Measurements from ENCODE around the gene SNRNP200. TPM values are rescaled to one million over a fixed set of nuclear protein-coding genes. Genes with fewer than 3 reads are reported as not detected.
A peak's percentile ranks its signal among the peaks of the same experiment; 100 is the strongest.

Gene SNRNP200
- total RNA-seq, 1 donor from 2014 or later: 97.3 TPM

DNA sequence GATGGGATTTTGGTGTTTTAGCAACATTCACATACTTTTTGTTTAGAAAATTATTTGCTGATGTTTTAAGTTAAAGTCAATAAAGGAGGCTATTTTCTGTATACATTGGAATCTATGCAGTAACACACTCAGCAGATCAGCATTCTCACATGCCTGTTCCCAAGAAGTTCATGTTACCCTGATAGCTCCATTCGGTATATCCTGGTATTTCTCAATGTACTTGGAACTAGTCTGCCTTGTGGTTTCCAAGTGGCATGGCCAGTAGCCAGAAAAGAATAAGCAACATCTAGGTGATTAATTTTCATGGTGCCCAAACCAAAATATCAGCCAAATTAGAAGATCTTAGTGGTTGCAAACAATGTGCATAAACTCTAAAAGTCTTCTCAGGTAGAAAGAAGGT lies 25.1 kb upstream of the SNRNP200 start:
- DNase-seq (ENCODE audit: low read depth): peak; percentile 18
- peaks cover 8% of the 10 kb centered on the region for H3K4me1 ChIP-seq (ENCODE audit: insufficient read depth, low read length)
- TF ChIP-seq CTCF (IDR thresholded peaks at IDR 0.05; ENCODE audit: insufficient read depth, low read depth, low read length) (no peak), EZH2 (IDR thresholded peaks at IDR 0.05; ENCODE audit: insufficient read depth, low read length) (no peak)
- no peaks in the 10 kb centered on the region for H3K27me3 ChIP-seq (ENCODE audit: insufficient read depth, low read length)
- H3K79me2 ChIP-seq (ENCODE audit: insufficient read depth, low read length): peaks cover 7% of the 10 kb centered on the region
- H3K36me3 ChIP-seq (ENCODE audit: insufficient read depth, low read length): no peaks in the 10 kb centered on the region
- H2AFZ ChIP-seq (ENCODE audit: low read depth, low read length): no peak overlapping the region
- Mint-ChIP-seq H3K36me3 (ENCODE audit: low read depth, unreplicated experiment) (peaks cover 7% of the 10 kb centered on the region), H3K4me1 (ENCODE audit: low read depth, unreplicated experiment) (peaks cover 5% of the 10 kb centered on the region), H3K27me3 (ENCODE audit: low read depth, unreplicated experiment) (peaks cover 18% of the 10 kb centered on the region), H3K9me3 (ENCODE audit: unreplicated experiment) (peaks cover 6% of the 10 kb centered on the region), H3K27ac (ENCODE audit: unreplicated experiment) (no peak overlapping the region), H3K4me3 (ENCODE audit: unreplicated experiment) (no peak overlapping the region)
- no peak overlapping the region for H3K27ac ChIP-seq (ENCODE audit: low read depth, low read length)
- H3K9ac ChIP-seq (ENCODE audit: low read length): no peak overlapping the region
- no peak for FAIRE-seq
- no peaks in the 10 kb centered on the region for H4K20me1 ChIP-seq (ENCODE audit: insufficient read depth, low read length)
- no peak overlapping the region for H3K4me2 ChIP-seq (ENCODE audit: low read length)
- no peak overlapping the region for H3K4me3 ChIP-seq (ENCODE audit: insufficient read depth, low read depth, low read length)
- H3K9me3 ChIP-seq (ENCODE audit: insufficient read depth, low read depth, low read length): no peaks in the 10 kb centered on the region

DNA sequence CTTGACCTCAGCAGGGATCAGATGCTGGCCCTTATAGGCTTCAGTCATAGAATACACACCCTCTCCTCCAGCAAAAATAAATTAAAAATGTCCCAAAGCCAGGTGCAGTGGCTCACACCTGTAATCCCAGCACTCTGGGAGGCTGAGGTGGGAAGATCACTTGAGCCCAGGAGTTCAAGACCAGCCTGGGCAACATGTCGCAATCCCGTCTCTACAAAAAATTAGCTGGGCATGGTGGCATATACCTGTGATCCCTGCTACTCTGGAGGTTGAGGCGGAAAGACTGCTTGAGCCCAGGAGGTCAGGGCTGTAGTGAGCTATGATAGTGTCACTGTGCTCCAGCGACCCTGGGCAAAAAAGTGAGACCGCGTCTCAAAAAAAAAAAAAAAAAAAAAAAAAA lies 24.5 kb upstream of the SNRNP200 start:
- H3K27me3 Mint-ChIP-seq (ENCODE audit: low read depth, unreplicated experiment): peaks cover 21% of the 10 kb centered on the region
- no peak for TF ChIP-seq EZH2 (IDR thresholded peaks at IDR 0.05; ENCODE audit: insufficient read depth, low read length)
- no peak for TF ChIP-seq CTCF (IDR thresholded peaks at IDR 0.05; ENCODE audit: insufficient read depth, low read depth, low read length)
- H4K20me1 ChIP-seq (ENCODE audit: insufficient read depth, low read length): no peaks in the 10 kb centered on the region
- no peak overlapping the region for H3K27ac ChIP-seq (ENCODE audit: low read depth, low read length)
- peaks cover 6% of the 10 kb centered on the region for H3K9me3 Mint-ChIP-seq (ENCODE audit: unreplicated experiment)
- no peak overlapping the region for H3K4me2 ChIP-seq (ENCODE audit: low read length)
- DNase-seq (ENCODE audit: low read depth) (no peak), FAIRE-seq (no peak)
- no peak overlapping the region for H3K4me3 ChIP-seq (ENCODE audit: insufficient read depth, low read depth, low read length)
- H3K9ac ChIP-seq (ENCODE audit: low read length): no peak overlapping the region
- no peak overlapping the region for H3K27ac Mint-ChIP-seq (ENCODE audit: unreplicated experiment)
- no peak overlapping the region for H3K4me3 Mint-ChIP-seq (ENCODE audit: unreplicated experiment)
- H3K4me1 Mint-ChIP-seq (ENCODE audit: low read depth, unreplicated experiment): peaks cover 4% of the 10 kb centered on the region
- peaks cover 5% of the 10 kb centered on the region for H3K79me2 ChIP-seq (ENCODE audit: insufficient read depth, low read length)
- peaks cover 8% of the 10 kb centered on the region for H3K36me3 Mint-ChIP-seq (ENCODE audit: low read depth, unreplicated experiment)
- no peaks in the 10 kb centered on the region for H3K36me3 ChIP-seq (ENCODE audit: insufficient read depth, low read length)
- no peaks in the 10 kb centered on the region for H3K27me3 ChIP-seq (ENCODE audit: insufficient read depth, low read length)
- H3K9me3 ChIP-seq (ENCODE audit: insufficient read depth, low read depth, low read length): no peaks in the 10 kb centered on the region
- peaks cover 10% of the 10 kb centered on the region for H3K4me1 ChIP-seq (ENCODE audit: insufficient read depth, low read length)
- H2AFZ ChIP-seq (ENCODE audit: low read depth, low read length): no peak overlapping the region

GRCh38 chr2:96329456-96329855 lies 24.1 kb upstream of the SNRNP200 start:
- Histone ChIP-seq H3K27ac (ENCODE audit: low read depth, low read length) (no peak overlapping the region), H3K4me2 (ENCODE audit: low read length) (no peak overlapping the region), H3K79me2 (ENCODE audit: insufficient read depth, low read length) (peaks cover under 1% of the 10 kb centered on the region), H3K9ac (ENCODE audit: low read length) (no peak overlapping the region), H3K4me3 (ENCODE audit: insufficient read depth, low read depth, low read length) (no peak overlapping the region), H3K4me1 (ENCODE audit: insufficient read depth, low read length) (peaks cover 8% of the 10 kb centered on the region), H2AFZ (ENCODE audit: low read depth, low read length) (no peak overlapping the region), H3K36me3 (ENCODE audit: insufficient read depth, low read length) (no peaks in the 10 kb centered on the region), H4K20me1 (ENCODE audit: insufficient read depth, low read length) (no peaks in the 10 kb centered on the region), H3K27me3 (ENCODE audit: insufficient read depth, low read length) (no peaks in the 10 kb centered on the region), H3K9me3 (ENCODE audit: insufficient read depth, low read depth, low read length) (no peaks in the 10 kb centered on the region)
- Mint-ChIP-seq H3K9me3 (ENCODE audit: unreplicated experiment) (peaks cover 6% of the 10 kb centered on the region), H3K4me3 (ENCODE audit: unreplicated experiment) (no peak overlapping the region), H3K36me3 (ENCODE audit: low read depth, unreplicated experiment) (peaks cover 8% of the 10 kb centered on the region), H3K27ac (ENCODE audit: unreplicated experiment) (no peak overlapping the region), H3K4me1 (ENCODE audit: low read depth, unreplicated experiment) (no peaks in the 10 kb centered on the region), H3K27me3 (ENCODE audit: low read depth, unreplicated experiment) (peaks cover 25% of the 10 kb centered on the region)
- DNase-seq (ENCODE audit: low read depth) (peak; percentile 29), FAIRE-seq (no peak)
- TF ChIP-seq CTCF (IDR thresholded peaks at IDR 0.05; ENCODE audit: insufficient read depth, low read depth, low read length) (no peak), EZH2 (IDR thresholded peaks at IDR 0.05; ENCODE audit: insufficient read depth, low read length) (no peak)

Measured in astrocyte (in vitro differentiated cells and primary cell).